HG03575 (cell line): Measurements from ENCODE around the gene TAOK3.
A peak's percentile ranks its signal among the peaks of the same experiment; 100 is the strongest.
"Not testable (repeated sequence)": the region's sequence is repeated elsewhere in the genome, so short reads cannot be mapped to it uniquely, and the experiment has no call there.

Experiments used
- ATAC-seq: cut with Tn5 transposase; IDR thresholded peaks from one replicate; pipeline ENCODE4 v1.9.1; 2021; ENCODE audit not compliant: unreplicated experiment, insufficient number of reproducible peaks, low FRiP score; ENCODE audit errors: extremely low read depth

Gene TAOK3

GRCh38 chr12:118372541-118373495 lies at the start of gene TAOK3:
Gene TAOK3, minus strand, starts transcription at chr12:118372907. Its CDS starts 117,340 bp downstream, at chr12:118255567.
- ATAC-seq, result peak; percentile 50

- ATAC-seq, result no peak
These were observed 48.0 kb upstream of the TAOK3 start for GRCh38 chr12:118420673-118421072.

GRCh38 chr12:118418385-118419057 lies 45.8 kb upstream of the TAOK3 start:
- ATAC-seq, result no peak

GRCh38 chr12:118417942-118418341 lies 45.2 kb upstream of the TAOK3 start:
- ATAC-seq, result no peak

GRCh38 chr12:118409834-118410233 lies 37.1 kb upstream of the TAOK3 start:
- ATAC-seq, result no peak

- ATAC-seq, result not testable (repeated sequence)
These were observed 35.5 kb upstream of the TAOK3 start for GRCh38 chr12:118408241-118408640.

- ATAC-seq, result no peak
These were observed 32.3 kb upstream of the TAOK3 start for GRCh38 chr12:118404876-118405521.

GRCh38 chr12:118402251-118402650 lies 29.5 kb upstream of the TAOK3 start:
- ATAC-seq, result no peak

GRCh38 chr12:118398940-118399339 lies 26.2 kb upstream of the TAOK3 start:
- ATAC-seq, result no peak

- ATAC-seq, result no peak
These were observed 25.8 kb upstream of the TAOK3 start for GRCh38 chr12:118398524-118398923.

GRCh38 chr12:118397708-118398440 lies 25.2 kb upstream of the TAOK3 start:
- no peak for ATAC-seq

GRCh38 chr12:118391836-118392235 lies 19.1 kb upstream of the TAOK3 start:
- no peak for ATAC-seq

- ATAC-seq, result no peak
These were observed 18.7 kb upstream of the TAOK3 start for GRCh38 chr12:118391424-118391823.

GRCh38 chr12:118377884-118378470 lies 5.3 kb upstream of the TAOK3 start:
- no peak for ATAC-seq

GRCh38 chr12:118377021-118377883 lies 4.5 kb upstream of the TAOK3 start:
- ATAC-seq, result no peak

GRCh38 chr12:118376089-118377020 lies 3.6 kb upstream of the TAOK3 start, which contains the start of gene SUDS3:
Gene SUDS3, plus strand, starts transcription at chr12:118376555. Its CDS starts 137 bp downstream, at chr12:118376692.
- no peak for ATAC-seq

- no peak for ATAC-seq
These were observed 2.6 kb upstream of the TAOK3 start for GRCh38 chr12:118375348-118375747.
